NOMO-1 treated with dmso at 0.1 percent for 144 hours (cell line): ENCODE results near the gene KRT3.

Experiments used
- DNase-seq: peaks from one replicate; lab custom pipeline; 2025; ENCODE audit not compliant: unreplicated experiment; lab: John Stamatoyannopoulos, UW

KRT3 gene

GRCh38 chr12:52813885-52814709 lies 18.2 kb upstream of the KRT3 start, which contains the start of gene KRT4:
Gene KRT4, minus strand, starts transcription at chr12:52814116. Its CDS starts 58 bp downstream, at chr12:52814058.
- no peak for DNase-seq

GRCh38 chr12:52813203-52813819 lies 17.4 kb upstream of the KRT3 start:
- DNase-seq, result no peak

DNA sequence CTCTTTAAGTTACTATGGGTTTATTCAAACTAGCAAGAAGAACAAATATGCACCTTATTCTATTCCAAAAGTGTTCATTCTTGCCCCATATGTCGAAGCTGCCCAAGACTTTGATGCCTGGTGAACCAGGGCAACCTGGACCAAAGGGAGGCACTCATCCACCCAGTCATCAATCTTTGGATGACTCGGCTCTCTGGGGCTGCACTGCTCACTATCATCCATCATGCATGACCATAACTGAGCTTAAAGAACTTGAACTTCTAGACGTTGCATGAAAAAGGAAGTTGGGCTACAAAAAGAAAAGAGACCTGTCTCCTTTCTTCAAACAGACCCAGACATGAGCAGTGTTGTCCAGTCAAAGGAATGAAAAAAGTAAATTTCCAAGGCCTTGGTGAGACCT lies 16.8 kb upstream of the KRT3 start:
- DNase-seq, result no peak

DNA sequence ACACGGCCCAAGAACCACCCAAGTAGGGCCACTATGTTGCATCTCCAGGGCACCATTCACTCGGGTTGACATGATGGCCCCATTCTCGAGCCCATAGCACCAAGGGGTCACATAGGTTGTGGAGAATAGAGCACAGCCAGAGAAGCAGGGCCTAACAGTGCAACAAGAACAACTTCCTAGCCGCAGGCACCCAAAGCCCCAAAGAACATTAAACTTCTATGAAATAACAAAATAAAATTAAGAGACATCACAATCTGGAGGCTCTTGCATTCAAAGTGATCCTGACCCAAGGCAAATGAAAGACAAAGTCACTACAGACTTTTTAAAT lies 16.1 kb upstream of the KRT3 start:
- DNase-seq, result no peak

DNA sequence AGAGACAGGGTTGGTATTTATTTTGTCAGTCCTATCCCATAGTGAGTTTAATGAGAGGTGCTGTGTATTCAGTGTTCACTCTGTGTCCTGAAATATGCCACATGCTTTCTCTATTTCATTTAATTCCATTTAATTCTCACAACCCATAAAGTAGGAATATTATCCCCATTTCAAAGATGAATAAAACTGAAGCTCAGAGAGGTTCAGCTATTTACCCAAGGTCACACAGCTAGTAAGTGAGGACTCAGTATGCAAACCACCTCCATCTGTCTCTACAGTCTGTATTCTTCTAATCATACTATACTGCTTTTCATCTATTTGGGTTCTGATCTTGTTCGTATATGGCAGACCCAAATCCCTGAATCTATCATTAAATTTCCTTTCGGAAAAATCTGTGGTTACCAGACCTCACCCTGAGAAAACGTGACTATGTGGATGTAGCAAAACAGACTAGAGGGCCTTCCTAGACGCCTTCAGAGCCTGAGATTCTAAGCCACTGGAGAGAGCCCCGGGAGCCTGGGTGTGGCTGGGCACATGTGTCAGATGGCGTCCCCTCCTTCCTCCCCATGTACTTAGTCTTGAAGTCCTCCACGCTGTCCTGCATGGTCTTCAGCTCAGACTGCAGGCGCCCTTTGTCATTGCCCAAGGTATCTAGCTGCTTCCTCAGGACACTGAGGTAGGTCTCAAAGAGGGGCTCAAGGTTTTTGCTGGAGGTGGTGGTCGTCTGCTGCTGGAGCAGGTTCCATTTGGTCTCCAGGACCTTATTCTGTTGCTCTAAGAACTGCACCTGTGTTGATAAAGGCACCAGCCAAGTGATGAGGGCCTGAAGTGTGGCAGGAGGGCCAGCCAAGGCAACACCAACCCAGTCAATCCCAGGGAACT lies 15.5 kb upstream of the KRT3 start:
- DNase-seq, result no peak

DNA sequence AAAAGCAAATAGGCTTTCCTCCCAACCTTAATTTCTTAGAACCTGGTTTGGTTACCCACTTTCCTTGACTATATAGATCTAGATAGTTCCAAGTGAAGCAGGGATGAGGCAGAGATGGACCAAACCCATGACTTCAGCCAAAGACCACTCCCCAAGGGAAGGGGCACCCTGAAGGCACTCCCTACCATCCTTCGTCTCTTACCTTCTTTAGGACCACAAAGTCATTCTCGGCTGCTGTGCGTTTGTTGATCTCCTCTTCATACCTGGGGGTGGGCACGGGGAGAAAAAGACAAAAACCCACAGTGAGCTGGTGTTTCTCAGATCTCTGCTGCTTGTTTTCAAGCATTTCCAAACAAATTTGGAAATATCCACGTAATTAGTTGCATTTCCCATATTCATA lies 14.6 kb upstream of the KRT3 start:
- no peak for DNase-seq

GRCh38 chr12:52809166-52809565 lies 13.2 kb upstream of the KRT3 start:
- no peak for DNase-seq

DNA sequence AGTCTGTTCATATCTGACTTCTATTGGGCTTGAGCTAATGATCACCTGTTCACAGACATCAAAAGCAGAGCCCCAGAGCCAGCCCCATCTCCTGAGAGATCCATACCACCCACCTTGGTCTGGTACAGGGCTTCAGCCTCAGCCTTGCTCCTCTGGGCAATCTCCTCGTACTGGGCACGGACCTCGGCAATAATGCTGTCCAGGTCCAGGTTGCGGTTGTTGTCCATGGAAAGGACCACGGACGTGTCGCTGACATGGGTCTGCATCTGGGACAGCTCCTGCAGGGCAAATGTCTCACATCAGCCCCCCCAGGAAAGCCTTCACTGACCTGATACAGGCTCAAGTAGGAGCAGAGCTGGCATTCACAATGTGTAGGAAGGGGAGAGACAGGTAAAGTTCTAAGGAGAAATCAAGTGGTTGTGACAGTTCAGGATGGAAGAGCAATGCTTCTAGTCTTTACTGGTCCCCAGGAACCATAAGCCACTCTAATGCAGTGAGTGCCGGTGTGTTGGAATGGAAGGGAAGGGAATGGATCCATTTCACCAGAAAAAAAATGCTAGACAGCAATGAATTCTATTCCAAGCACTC lies 12.8 kb upstream of the KRT3 start:
- DNase-seq, result no peak

DNA sequence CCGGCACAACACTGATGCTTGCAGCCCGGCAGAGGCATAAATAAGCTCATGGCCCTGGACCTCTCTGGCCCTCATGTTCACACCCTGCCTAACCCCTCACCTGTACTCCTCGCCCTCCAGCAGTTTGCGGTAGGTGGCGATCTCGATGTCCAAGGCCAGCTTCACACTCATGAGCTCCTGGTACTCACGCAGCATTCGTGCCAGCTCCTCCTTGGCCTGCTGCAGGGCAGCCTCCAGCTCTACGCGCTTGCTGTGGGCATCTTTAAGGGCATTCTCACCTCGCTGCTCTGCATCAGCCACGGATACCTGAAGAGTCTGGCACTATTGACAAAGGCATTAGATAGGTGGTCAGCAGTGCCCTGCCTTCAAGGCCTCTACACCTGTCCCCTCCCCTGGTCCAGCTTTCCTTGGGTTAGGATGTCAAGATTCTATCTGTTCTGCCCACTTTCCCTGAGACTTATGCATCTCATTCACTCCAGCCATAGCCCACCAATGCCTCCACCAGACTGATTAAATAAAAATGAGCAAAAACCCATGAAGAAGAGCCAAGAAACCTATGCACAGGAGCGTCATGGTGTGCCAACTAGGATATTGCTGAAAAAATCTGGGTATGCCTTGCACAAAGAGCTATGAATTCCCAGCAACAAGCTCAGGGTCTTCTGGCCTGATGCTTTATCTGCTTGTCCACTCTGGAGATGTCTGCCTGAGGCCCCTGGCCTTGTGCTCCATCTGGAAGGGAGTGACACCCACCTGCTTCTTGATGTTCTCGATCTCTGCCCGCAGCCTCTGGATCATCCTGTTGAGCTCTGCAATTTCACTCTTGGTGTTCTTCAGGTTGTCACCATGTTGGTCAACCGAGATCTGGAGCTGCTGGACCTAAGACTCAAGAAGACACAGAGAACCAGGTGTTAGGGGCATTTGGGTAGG lies 11.9 kb upstream of the KRT3 start:
- no peak for DNase-seq

DNA sequence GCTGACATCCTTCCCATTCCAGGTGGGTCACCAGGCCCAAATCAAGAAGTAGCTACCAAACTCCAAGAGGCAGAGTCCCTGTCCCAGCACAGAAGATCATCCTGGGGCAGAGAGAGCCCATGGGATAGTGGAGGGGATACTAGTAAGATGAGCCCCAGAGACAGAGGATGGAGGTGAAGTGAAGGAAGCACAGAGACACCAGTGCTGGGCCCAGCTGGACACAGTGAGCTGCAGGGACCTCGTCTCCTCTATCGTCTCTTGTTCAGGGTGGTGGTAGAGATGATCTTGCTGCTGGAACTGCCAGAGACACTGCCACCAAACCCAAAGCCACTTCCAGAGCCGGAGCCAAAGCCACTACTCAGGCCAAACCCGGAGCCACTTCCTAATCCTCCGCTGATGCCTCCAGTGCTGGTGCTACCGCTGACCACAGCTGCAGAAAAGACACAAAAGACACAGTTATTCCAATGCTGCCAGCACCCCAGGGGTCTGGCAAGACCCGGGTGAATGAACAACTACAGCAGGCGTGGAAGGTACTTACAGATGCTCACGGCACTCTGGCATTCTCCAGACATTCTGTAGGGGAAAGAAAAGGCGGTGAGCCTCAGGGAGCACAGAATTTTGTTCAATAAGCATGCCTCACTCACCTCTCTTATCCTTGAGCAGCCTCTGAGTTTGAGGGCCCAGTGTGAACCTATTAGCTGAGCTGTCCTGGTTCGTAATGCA lies 11.1 kb upstream of the KRT3 start:
- no peak for DNase-seq

DNA sequence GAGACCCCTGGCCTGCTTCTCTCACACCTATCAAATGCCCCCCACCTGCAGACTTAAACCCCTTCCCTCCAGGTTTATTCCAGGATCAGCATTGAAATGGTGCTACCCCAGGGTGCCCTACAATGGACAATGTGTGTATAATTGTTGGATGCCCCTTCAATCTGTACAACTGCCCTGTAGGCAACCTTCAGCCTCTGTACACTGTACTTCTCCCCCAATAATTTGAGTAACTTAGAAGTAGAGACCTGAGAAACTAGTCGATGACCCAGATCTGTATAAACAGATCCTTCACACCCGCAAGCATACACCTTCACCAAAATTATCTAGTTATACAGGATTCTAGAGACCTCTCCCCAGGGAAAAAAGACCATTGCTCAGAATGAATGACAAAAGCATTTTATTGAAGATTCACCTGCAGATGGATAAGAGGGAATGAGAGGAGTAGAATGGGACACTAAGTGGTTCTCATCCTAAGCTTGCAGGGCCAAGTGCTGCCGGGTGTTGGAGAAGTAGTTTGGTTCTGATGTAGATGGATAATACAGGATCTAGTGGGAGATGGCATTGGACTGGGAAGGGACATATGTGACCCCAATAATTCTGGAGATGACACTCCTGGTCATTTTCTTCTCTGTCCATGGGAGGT lies 10.4 kb upstream of the KRT3 start:
- no peak for DNase-seq

GRCh38 chr12:52805739-52806138 lies 9.8 kb upstream of the KRT3 start:
- no peak for DNase-seq

DNA sequence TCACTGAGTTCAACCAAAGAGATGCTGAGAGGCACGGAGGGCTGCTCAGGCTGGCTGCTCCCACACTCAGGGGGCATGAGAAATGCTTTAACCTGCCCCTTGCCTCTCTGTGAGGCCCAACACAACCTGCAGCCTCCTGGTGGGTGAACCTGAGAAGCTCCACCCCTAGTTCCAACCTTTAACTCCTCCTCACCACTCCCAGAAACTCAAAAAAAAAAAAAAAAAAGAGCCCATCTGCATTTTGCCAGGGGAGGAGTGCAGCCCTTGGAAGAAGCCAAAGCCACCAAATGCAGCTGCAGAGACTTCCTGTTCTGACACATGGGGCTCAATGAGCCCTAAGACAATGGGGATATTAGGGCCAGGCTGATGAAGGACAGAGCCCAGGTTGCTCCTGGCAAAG lies 9.1 kb upstream of the KRT3 start:
- no peak for DNase-seq

GRCh38 chr12:52802442-52802841 lies 6.5 kb upstream of the KRT3 start:
- DNase-seq, result no peak

DNA sequence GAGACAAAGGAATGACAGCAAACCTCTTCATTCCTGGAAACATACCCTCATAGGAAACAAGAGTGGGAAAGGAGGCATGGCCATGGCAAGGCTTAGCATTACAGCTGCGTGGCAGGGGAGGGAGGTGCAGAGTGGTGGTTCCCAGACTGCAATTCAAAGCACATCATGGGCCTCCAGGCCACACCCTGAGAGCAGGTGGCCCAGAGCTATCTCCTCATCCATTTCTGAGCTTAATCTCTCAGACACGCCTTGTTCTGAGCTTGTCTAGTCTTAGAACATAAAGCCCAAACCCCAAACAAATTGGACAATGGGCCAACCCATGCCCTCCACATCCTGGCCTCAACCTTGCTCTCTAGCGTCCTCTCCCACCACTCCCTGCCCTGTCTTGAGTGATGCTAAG lies 5.9 kb upstream of the KRT3 start:
- no peak for DNase-seq

GRCh38 chr12:52800259-52800917 lies 4.5 kb upstream of the KRT3 start:
- no peak for DNase-seq

- no peak for DNase-seq
Measured at GRCh38 chr12:52799505-52800211, 3.7 kb upstream of the KRT3 start.
